H1 (cell line): ENCODE data around the gene SUPT20H. TPM values are rescaled to one million over a fixed set of nuclear protein-coding genes. Genes with fewer than 3 reads are reported as not detected.
A peak's percentile ranks its signal among the peaks of the same experiment; 100 is the strongest.

Source experiments
- CTCF ChIA-PET: fragments of 300-600 bp; sonication (Branson Sonifier 250); formaldehyde crosslinking; loops from one replicate; lab custom pipeline; 2021; ENCODE audit not compliant: partially characterized antibody; lab: Charles Lee
- POLR2A ChIA-PET: fragments of 300-600 bp; sonication (Branson Sonifier 250); formaldehyde crosslinking; loops from one replicate; lab custom pipeline; 2021; ENCODE audit warnings: inconsistent platforms; ENCODE audit not compliant: partially characterized antibody; lab: Charles Lee
- DNase-seq, 2 experiments: peaks; one replicate each; pipeline versions ENCODE4 v3.0.0 to v3.0.0-alpha.2; 2010 to 2022; ENCODE audit warnings: low spot score in 2 of 2, low read depth in 1 of 2, mixed read lengths in 1 of 2
- FAIRE-seq: peaks from 2 replicates; lab custom pipeline; 2011; peaks lifted over from hg19 to GRCh38; lab: Jason Lieb, UNC
- H2AFZ ChIP-seq: 2 replicates; pipeline ENCODE4 v1.8.1; 2012; ENCODE audit warnings: low read length, inconsistent platforms
- H2AK5ac ChIP-seq: 2 replicates; pipeline ENCODE4 v1.6.1; 2013; ENCODE audit warnings: low read depth, low read length
- H2BK120ac ChIP-seq: replicated peaks from 2 replicates; pipeline ENCODE3; 2013; ENCODE audit warnings: low read depth, low read length, inconsistent platforms
- H2BK12ac ChIP-seq: 2 replicates; pipeline ENCODE4 v1.6.1; 2013; ENCODE audit warnings: low read depth, low read length
- H2BK15ac ChIP-seq: 2 replicates; pipeline ENCODE4 v1.6.1; 2013; ENCODE audit warnings: low read length
- H2BK20ac ChIP-seq: 2 replicates; pipeline ENCODE4 v1.6.1; 2013; ENCODE audit warnings: low read length
- H2BK5ac ChIP-seq: 2 replicates; pipeline ENCODE4 v1.6.1; 2013; ENCODE audit warnings: low read depth, low read length
- H3K14ac ChIP-seq: 2 replicates; pipeline ENCODE4 v1.6.1; 2013; ENCODE audit warnings: inconsistent platforms; ENCODE audit not compliant: insufficient read length
- H3K18ac ChIP-seq: 2 replicates; pipeline ENCODE4 v1.6.1; 2013; ENCODE audit warnings: low read length; ENCODE audit errors: extremely low read depth
- H3K23ac ChIP-seq: 2 replicates; pipeline ENCODE4 v1.6.1; 2013; ENCODE audit warnings: inconsistent platforms; ENCODE audit not compliant: insufficient read length
- H3K23me2 ChIP-seq: 2 replicates; pipeline ENCODE4 v1.6.1; 2013; ENCODE audit warnings: low read depth, low read length
- H3K27ac ChIP-seq: 2 replicates; pipeline ENCODE4 v1.6.1; 2011; ENCODE audit warnings: low read depth, low read length, inconsistent platforms
- H3K27me3 ChIP-seq, 4 experiments: replicated peaks in 1 of 4; 1 replicate in 1 of 4; 2 replicates in 3 of 4; pipeline versions ENCODE4 v1.6.1 to v1.8.1; 2011 to 2013; ENCODE audit warnings: low read length in 3 of 4, mild to moderate bottlenecking in 3 of 4, inconsistent platforms in 2 of 4, mixed read lengths in 2 of 4, moderate library complexity in 1 of 4; ENCODE audit not compliant: control insufficient read depth in 3 of 4, insufficient read depth in 3 of 4; ENCODE audit errors: extremely low read depth in 1 of 4
- H3K36me3 ChIP-seq, 4 experiments: 2 replicates each; pipeline versions ENCODE4 v1.6.1 to v1.8.1; 2011 to 2013; ENCODE audit warnings: mild to moderate bottlenecking in 4 of 4, low read length in 3 of 4, moderate library complexity in 2 of 4, control low read depth in 1 of 4, inconsistent platforms in 1 of 4; ENCODE audit not compliant: insufficient read depth in 4 of 4, control insufficient read depth in 2 of 4
- H3K4ac ChIP-seq: replicated peaks from 2 replicates; pipeline ENCODE3; 2013; ENCODE audit warnings: low read length, low read depth, mixed read lengths, inconsistent platforms; ENCODE audit not compliant: insufficient read length
- H3K4me1 ChIP-seq, 4 experiments: replicated peaks in 1 of 4; 1 replicate in 1 of 4; 2 replicates in 3 of 4; pipeline versions ENCODE4 v1.6.1 to v1.8.1; 2011 to 2013; ENCODE audit warnings: low read length in 3 of 4, inconsistent platforms in 2 of 4, mixed read lengths in 1 of 4; ENCODE audit not compliant: insufficient read depth in 4 of 4, control insufficient read depth in 3 of 4
- H3K4me2 ChIP-seq, 2 experiments: 2 replicates each; pipeline versions ENCODE4 v1.6.1 to v1.8.1; 2011 to 2013; ENCODE audit warnings: low read depth in 2 of 2, low read length in 2 of 2, control low read depth in 1 of 2, inconsistent platforms in 1 of 2, mild to moderate bottlenecking in 1 of 2; ENCODE audit not compliant: insufficient read depth in 1 of 2
- H3K4me3 ChIP-seq, 4 experiments: fragments of 200-600, 300-600 bp in 1 of 4; sonication (generic), shearing (Covaris generic), sonication (Bioruptor Twin) in 1 of 4; 2 replicates each; pipeline versions ENCODE4 v1.5.1 to v1.8.1; 2011 to 2016; ENCODE audit warnings: low read length in 4 of 4, low read depth in 3 of 4, control low read depth in 2 of 4, inconsistent platforms in 2 of 4, mild to moderate bottlenecking in 2 of 4, mixed read lengths in 1 of 4, moderate library complexity in 1 of 4; ENCODE audit not compliant: insufficient read depth in 2 of 4; ENCODE audit errors: extremely low read depth in 1 of 4
- H3K56ac ChIP-seq: replicated peaks from 2 replicates; pipeline ENCODE3; 2013; ENCODE audit warnings: low read depth, mild to moderate bottlenecking, mixed read lengths, low read length, inconsistent platforms; ENCODE audit not compliant: insufficient read length
- H3K79me1 ChIP-seq: 2 replicates; pipeline ENCODE4 v1.6.1; 2013; ENCODE audit warnings: low read depth, low read length, control low read depth
- H3K79me2 ChIP-seq, 2 experiments: 2 replicates each; pipeline versions ENCODE4 v1.6.1 to v1.8.1; 2012 to 2013; ENCODE audit warnings: low read length in 2 of 2, mild to moderate bottlenecking in 2 of 2, inconsistent platforms in 1 of 2; ENCODE audit not compliant: insufficient read depth in 2 of 2, control insufficient read depth in 1 of 2
- H3K9ac ChIP-seq, 4 experiments: replicated peaks in 1 of 4; 1 replicate in 1 of 4; 2 replicates in 3 of 4; pipeline versions ENCODE4 v1.6.1 to v1.8.1; 2011 to 2013; ENCODE audit warnings: low read depth in 3 of 4, low read length in 3 of 4, control low read depth in 2 of 4, mild to moderate bottlenecking in 2 of 4, moderate library complexity in 2 of 4, inconsistent platforms in 1 of 4; ENCODE audit errors: extremely low read depth in 1 of 4
- H3K9me3 ChIP-seq, 2 experiments: 2 replicates each; pipeline versions ENCODE4 v1.6.1 to v1.8.1; 2012 to 2013; ENCODE audit warnings: mild to moderate bottlenecking in 2 of 2, moderate library complexity in 2 of 2, control low read depth in 1 of 2, inconsistent platforms in 1 of 2, low read depth in 1 of 2, low read length in 1 of 2, mixed read lengths in 1 of 2; ENCODE audit not compliant: insufficient read depth in 2 of 2
- H4K20me1 ChIP-seq, 2 experiments: replicated peaks in 1 of 2; 2 replicates each; pipeline versions ENCODE3 to v1.8.1; 2011 to 2013; ENCODE audit warnings: inconsistent platforms in 2 of 2, low read length in 2 of 2, mild to moderate bottlenecking in 1 of 2; ENCODE audit not compliant: insufficient read depth in 2 of 2, control insufficient read depth in 1 of 2
- H4K5ac ChIP-seq: 2 replicates; pipeline ENCODE4 v1.6.1; 2013; ENCODE audit warnings: low read length, low read depth, mixed read lengths, inconsistent platforms; ENCODE audit not compliant: insufficient read length
- H4K8ac ChIP-seq: 2 replicates; pipeline ENCODE4 v1.8.0; 2013; ENCODE audit warnings: mild to moderate bottlenecking, moderate library complexity, low read length, inconsistent platforms; ENCODE audit not compliant: insufficient read depth; ENCODE audit errors: extremely low read depth
- H4K91ac ChIP-seq: replicated peaks from 2 replicates; pipeline ENCODE3; 2013; ENCODE audit warnings: low read length, mixed read lengths, inconsistent platforms; ENCODE audit not compliant: insufficient read length
- ATF3 ChIP-seq: IDR thresholded peaks from 2 replicates; pipeline ENCODE4 v1.6.1; 2011; ENCODE audit warnings: low read depth, mild to moderate bottlenecking, low read length; ENCODE audit not compliant: insufficient read depth
- BACH1 ChIP-seq: IDR thresholded peaks from 2 replicates; pipeline ENCODE4 v1.6.1; 2012; ENCODE audit warnings: low read length, improper control_type of control experiment
- CTCF ChIP-seq, 3 experiments: IDR thresholded peaks; 1 replicate in 2 of 3; 2 replicates in 1 of 3; pipeline versions ENCODE4 v1.5.1 to v1.6.1; 2011; ENCODE audit warnings: low read length in 3 of 3, mild to moderate bottlenecking in 3 of 3, inconsistent platforms in 2 of 3, low read depth in 1 of 3, moderate library complexity in 1 of 3; ENCODE audit not compliant: insufficient read depth in 1 of 3; ENCODE audit errors: control extremely low read depth in 1 of 3
- EGR1 ChIP-seq: IDR thresholded peaks from 2 replicates; pipeline ENCODE4 v1.6.1; 2011; ENCODE audit warnings: low read depth, low read length, borderline replicate concordance
- HDAC6 ChIP-seq: IDR thresholded peaks from one replicate; pipeline ENCODE4 v1.7.1; 2012; ENCODE audit warnings: low read depth, mild to moderate bottlenecking, inconsistent platforms, low read length, moderate library complexity
- KDM1A ChIP-seq: fragments of 200-600, 300-600 bp; sonication (generic); IDR thresholded peaks from 2 replicates; pipeline ENCODE4 v1.7.1; 2016; ENCODE audit warnings: mild to moderate bottlenecking, low read length, borderline replicate concordance
- KDM5A ChIP-seq: fragments of 200-600 bp; IDR thresholded peaks from 2 replicates; pipeline ENCODE4 v1.7.1; 2012; ENCODE audit warnings: mild to moderate bottlenecking, low read length, inconsistent platforms, mixed read lengths
- NANOG ChIP-seq: IDR thresholded peaks from 2 replicates; pipeline ENCODE4 v1.6.1; 2011; ENCODE audit warnings: low read length, low read depth, mild to moderate bottlenecking, inconsistent platforms; ENCODE audit not compliant: insufficient read depth, poor library complexity, severe bottlenecking
- RAD21 ChIP-seq, 2 experiments: IDR thresholded peaks in 1 of 2; conservative IDR thresholded peaks in 1 of 2; 2 replicates each; pipeline ENCODE4 v1.6.1; 2011; ENCODE audit warnings: low read depth in 2 of 2, low read length in 2 of 2, improper control_type of control experiment in 1 of 2, inconsistent platforms in 1 of 2, mild to moderate bottlenecking in 1 of 2, moderate library complexity in 1 of 2
- SIX5 ChIP-seq: IDR thresholded peaks from 2 replicates; pipeline ENCODE4 v1.6.1; 2011; ENCODE audit warnings: mild to moderate bottlenecking, low read depth, low read length
- WGBS, 2 experiments: shearing (Covaris generic) in 1 of 2; methylation state at CpG; one replicate each; pipeline versions ENCODE4 v1.1.6 to v1.1.7; 2013 to 2015; ENCODE audit warnings: low lambda C conversion rate in 2 of 2, mixed read lengths in 2 of 2, inconsistent platforms in 1 of 2, low coverage in 1 of 2, missing lambda C conversion rate in 1 of 2; ENCODE audit not compliant: insufficient replicate concordance in 2 of 2, insufficient coverage in 1 of 2, insufficient read length in 1 of 2; ENCODE audit errors: extremely low coverage in 1 of 2, missing lambda C conversion rate in 1 of 2; 5-methylcytosine and 5-hydroxymethylcytosine counted together
- polyA plus RNA-seq, 7 experiments: library from polyadenylated mRNA; depleted of rRNA in 3 of 7; stranded (reverse) in 5 of 7; unstranded in 2 of 7; fragments of >200 nt in 5 of 7; fragments of 200-250 nt in 2 of 7; gene quantifications; 1 replicate in 5 of 7; 2 replicates in 1 of 7; 4 replicates in 1 of 7; pipeline versions ENCODE4 v1.2.1 to v1.2.3, GENCODE V29; 2011 to 2013; ENCODE audit warnings: missing spikeins in 2 of 7, mixed read lengths in 2 of 7
- total RNA-seq: library from RNA; stranded (reverse); fragmentation: NEBNext Ultra II Directional; extraction: Animal tissue kit (Norgen Biotek cat#: 25700); gene quantifications from 2 replicates; pipeline ENCODE4 v1.2.1, GENCODE V29; 2021

Gene SUPT20H
- total and polyA plus RNA-seq, 2 of the 8 experiments (the other 6 are each of a cell fraction or from before 2014, with no cell fraction given) = 69.2 to 75.1 TPM

- 92% methylated on average over 26 of the region's 26 CpGs; no CpG with 5 or more reads in 1 of the 2 experiments for WGBS, 2 experiments
- Histone ChIP-seq H3K18ac (peak within 1 kb of the TSS; percentile 5; the same call in 1 of the 2 replicates), H3K9me3 (peaks cover 0 to 6% of the 10 kb centered on the region in 2 experiments; a peak in 1 of 4 replicates)
- TF ChIP-seq ATF3 = no peak
- no peak for TF ChIP-seq HDAC6
- no peak for TF ChIP-seq CTCF (IDR thresholded peaks at IDR 0.05; ENCODE audit: control extremely low read depth in 1 of 3, insufficient read depth in 1 of 3, low read depth in 1 of 3, low read length in 3 of 3)
- TF ChIP-seq SIX5 = no peak
- TF ChIP-seq EGR1 = no peak
- TF ChIP-seq RAD21 (IDR thresholded peaks at IDR 0.05 in 1 of 2, conservative IDR thresholded peaks at IDR 0.05 in 1 of 2; ENCODE audit: low read depth in 2 of 2, low read length in 2 of 2) = no peak
- no peak for TF ChIP-seq KDM5A
- TF ChIP-seq NANOG = no peak
- TF ChIP-seq KDM1A = no peak
- TF ChIP-seq BACH1 = no peak
These were observed 45.8 kb upstream of the SUPT20H start, which contains the start of gene CSNK1A1L for GRCh38 chr13:37105251-37105714. Gene CSNK1A1L, minus strand, starts transcription at chr13:37105664. Its CDS starts 408 bp downstream, at chr13:37105256.

More at GRCh38 chr13:37105251-37105714, 45.8 kb upstream of the SUPT20H start, which contains the start of gene CSNK1A1L:
- ChIA-PET POLR2A (no interaction called here), CTCF (no interaction called here)
- H2AFZ ChIP-seq = peak within 1 kb of the TSS; percentile 75
- no peaks in the 10 kb centered on the region for H4K20me1 ChIP-seq
- H2BK120ac ChIP-seq = no peak within 1 kb of the TSS
- H4K91ac ChIP-seq = no peak within 1 kb of the TSS
- H3K27ac ChIP-seq = no peak within 1 kb of the TSS
- H2BK5ac ChIP-seq = no peak within 1 kb of the TSS
- H3K14ac ChIP-seq = no peak within 1 kb of the TSS
- H3K79me1 ChIP-seq = no peaks in the 10 kb centered on the region
- no peak within 1 kb of the TSS for H2AK5ac ChIP-seq
- DNase-seq (no peak), FAIRE-seq (no peak)
- H3K23ac ChIP-seq = no peak within 1 kb of the TSS
- H3K4ac ChIP-seq = no peak within 1 kb of the TSS
- no peak within 1 kb of the TSS; a peak in 1 of 7 replicates for H3K9ac ChIP-seq
- H3K79me2 ChIP-seq = no peaks in the 10 kb centered on the region
- H2BK12ac ChIP-seq = peak within 1 kb of the TSS; percentile 60
- 0 out of 4 replicates have a peak within 1 kb of the TSS, but pooled peaks have one; percentile 19 to 27 for H3K4me2 ChIP-seq
- no peak within 1 kb of the TSS for H3K56ac ChIP-seq
- H3K23me2 ChIP-seq = no peaks in the 10 kb centered on the region
- no peak within 1 kb of the TSS for H4K5ac ChIP-seq
- H3K27me3 ChIP-seq = no peaks in the 10 kb centered on the region
- peaks cover 0 to 5% (median 2%) of the 10 kb centered on the region in 4 experiments; a peak in 2 of 7 replicates for H3K4me1 ChIP-seq
- no peak within 1 kb of the TSS; the same call in 1 of the 2 replicates for H2BK15ac ChIP-seq
- H3K4me3 ChIP-seq = no peak within 1 kb of the TSS
- no peaks in the 10 kb centered on the region for H3K36me3 ChIP-seq
- no peak within 1 kb of the TSS; the same call in 1 of the 2 replicates for H4K8ac ChIP-seq
- H2BK20ac ChIP-seq = peak within 1 kb of the TSS; percentile 57; the same call in 1 of the 2 replicates
